Stimulated activated naive B cell treated with anti-CD40 and anti-IgM and Interleukin-4, amounts not matched to agents 10 μg/mL and 1 μg/mL and 100 μg/mL, for 72 hours (primary cell): ENCODE measurements around the gene SLC25A26.
"Not testable (repeated sequence)": the region's sequence is repeated elsewhere in the genome, so short reads cannot be mapped to it uniquely, and the experiment has no call there.

ENCODE experiments used
- ATAC-seq, 2 donors: fragments of 150-1000 bp; cut with Tn5 transposase; replicated peaks; 2 replicates each; pipeline ENCODE4 v1.10.0; 2021; ENCODE audit warnings: moderate library complexity in 1 of 2
- DNase-seq: peaks from one replicate; pipeline ENCODE4 v3.0.0; 2021
- H3K27ac Mint-ChIP-seq: one replicate; pipeline ENCODE4 v1.8.0; 2022; ENCODE audit warnings: mild to moderate bottlenecking, mixed read lengths
- H3K27me3 Mint-ChIP-seq, 2 donors: one replicate each; pipeline ENCODE4 v1.8.0; 2022; ENCODE audit warnings: mixed read lengths in 2 of 2
- H3K36me3 Mint-ChIP-seq, 2 donors: one replicate each; pipeline ENCODE4 v1.8.0; 2022; ENCODE audit warnings: mixed read lengths in 2 of 2, mild to moderate bottlenecking in 1 of 2
- H3K4me1 Mint-ChIP-seq, 2 donors: one replicate each; pipeline ENCODE4 v1.8.0; 2022; ENCODE audit warnings: mixed read lengths in 2 of 2, mild to moderate bottlenecking in 1 of 2
- H3K4me3 Mint-ChIP-seq, 2 donors: one replicate each; pipeline ENCODE4 v1.8.0; 2022; ENCODE audit warnings: mild to moderate bottlenecking in 2 of 2, mixed read lengths in 2 of 2, moderate library complexity in 1 of 2
- H3K9me3 Mint-ChIP-seq, 2 donors: one replicate each; pipeline ENCODE4 v1.8.0; 2022; ENCODE audit warnings: mixed read lengths in 2 of 2, mild to moderate bottlenecking in 1 of 2

The SLC25A26 gene

GRCh38 chr3:66421893-66422292 lies 201.1 kb downstream of the SLC25A26 start:
- H3K36me3 Mint-ChIP-seq = peaks cover 25 to 43% of the 10 kb centered on the region in 2 donors
- peaks cover 26 to 31% of the 10 kb centered on the region in 2 donors for H3K9me3 Mint-ChIP-seq
- not testable (repeated sequence) for H3K4me1 Mint-ChIP-seq, ATAC-seq, H3K27me3 Mint-ChIP-seq, H3K27ac Mint-ChIP-seq, DNase-seq, H3K4me3 Mint-ChIP-seq

GRCh38 chr3:66423791-66424190 lies 203.0 kb downstream of the SLC25A26 start:
- H3K27ac Mint-ChIP-seq = no peak overlapping the region
- DNase-seq (no peak), ATAC-seq (no peak)
- no peaks in the 10 kb centered on the region for H3K27me3 Mint-ChIP-seq
- no peak overlapping the region for H3K4me3 Mint-ChIP-seq
- no peaks in the 10 kb centered on the region for H3K4me1 Mint-ChIP-seq
- H3K36me3 Mint-ChIP-seq = peaks cover 25 to 43% of the 10 kb centered on the region in 2 donors
- H3K9me3 Mint-ChIP-seq = peaks cover 26 to 31% of the 10 kb centered on the region in 2 donors

GRCh38 chr3:66425032-66425431 lies 204.2 kb downstream of the SLC25A26 start:
- Mint-ChIP-seq H3K27ac (no peak overlapping the region), H3K4me3 (no peak overlapping the region), H3K9me3 (peaks cover 23 to 25% of the 10 kb centered on the region in 2 donors), H3K4me1 (no peaks in the 10 kb centered on the region), H3K27me3 (no peaks in the 10 kb centered on the region), H3K36me3 (peaks cover 22 to 34% of the 10 kb centered on the region in 2 donors)
- DNase-seq (no peak), ATAC-seq (no peak)

DNA sequence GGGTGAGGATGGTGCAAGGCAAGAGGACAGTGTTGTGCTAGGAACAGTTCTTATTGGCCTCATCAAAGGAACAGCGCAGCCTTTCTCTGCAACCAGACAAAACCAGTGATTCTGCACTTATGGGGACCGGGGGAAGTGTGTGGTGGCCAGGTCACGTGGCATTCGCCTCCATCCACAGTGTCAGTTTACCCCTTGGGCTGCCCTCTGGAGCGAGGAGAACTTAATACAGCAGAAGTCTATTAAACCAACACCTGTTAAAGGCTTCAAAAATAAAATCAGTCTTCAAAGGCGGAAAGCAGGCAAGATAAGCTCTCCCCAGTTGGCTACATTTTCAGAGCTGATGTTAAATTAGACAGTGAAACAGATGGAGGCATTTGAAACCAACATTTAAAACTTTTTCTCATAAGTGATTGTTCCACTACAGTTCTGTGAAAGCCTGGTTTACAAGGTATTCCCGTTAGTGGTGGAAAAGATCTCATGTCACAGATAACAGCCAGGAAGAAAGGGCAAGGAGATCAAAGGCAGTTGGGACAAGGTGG lies 204.8 kb downstream of the SLC25A26 start:
- no peak overlapping the region for H3K4me3 Mint-ChIP-seq
- H3K36me3 Mint-ChIP-seq = peaks cover 15 to 27% of the 10 kb centered on the region in 2 donors
- H3K27ac Mint-ChIP-seq = no peak overlapping the region
- no peak for ATAC-seq
- no peaks in the 10 kb centered on the region for H3K4me1 Mint-ChIP-seq
- H3K27me3 Mint-ChIP-seq = no peaks in the 10 kb centered on the region
- DNase-seq = no peak
- H3K9me3 Mint-ChIP-seq = peaks cover 17 to 20% of the 10 kb centered on the region in 2 donors

- ATAC-seq (no peak), DNase-seq (no peak)
- H3K27me3 Mint-ChIP-seq = no peaks in the 10 kb centered on the region
- peaks cover 13 to 23% of the 10 kb centered on the region in 2 donors for H3K36me3 Mint-ChIP-seq
- no peak overlapping the region for H3K27ac Mint-ChIP-seq
- no peaks in the 10 kb centered on the region for H3K4me1 Mint-ChIP-seq
- no peak overlapping the region for H3K4me3 Mint-ChIP-seq
- peaks cover 12 to 16% of the 10 kb centered on the region in 2 donors for H3K9me3 Mint-ChIP-seq
Measured at GRCh38 chr3:66426135-66426534, 205.3 kb downstream of the SLC25A26 start.

DNA sequence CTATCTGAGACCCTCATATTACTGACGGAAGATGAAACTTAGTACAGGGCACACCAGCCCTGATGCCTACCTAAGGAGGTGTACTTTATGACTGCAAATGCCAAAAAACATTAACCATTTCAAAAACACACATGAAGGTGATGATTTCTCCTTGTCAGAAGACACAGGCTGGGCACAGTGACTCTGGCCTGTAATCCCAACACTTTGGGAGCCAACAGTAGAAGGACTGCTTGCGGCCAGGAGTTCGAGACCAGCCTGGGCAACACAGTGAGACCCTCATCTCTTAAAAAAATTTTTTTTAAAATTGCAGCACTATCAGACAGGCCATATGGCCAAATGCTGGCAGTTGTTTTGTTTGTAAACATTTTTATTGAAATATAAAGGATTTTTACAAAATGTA lies 206.6 kb downstream of the SLC25A26 start:
- H3K4me1 Mint-ChIP-seq = peaks cover 0 to 2% of the 10 kb centered on the region in 2 donors
- no peak for ATAC-seq
- H3K4me3 Mint-ChIP-seq = no peak overlapping the region
- no peaks in the 10 kb centered on the region for H3K27me3 Mint-ChIP-seq
- no peak overlapping the region for H3K27ac Mint-ChIP-seq
- H3K36me3 Mint-ChIP-seq = peaks cover 7 to 13% of the 10 kb centered on the region in 2 donors
- H3K9me3 Mint-ChIP-seq = peaks cover 4 to 6% of the 10 kb centered on the region in 2 donors
- no peak for DNase-seq

- Mint-ChIP-seq H3K27me3 (no peaks in the 10 kb centered on the region), H3K9me3 (peaks cover 0 to 2% of the 10 kb centered on the region in 2 donors), H3K4me1 (peaks cover 0 to 2% of the 10 kb centered on the region in 2 donors), H3K4me3 (no peak overlapping the region), H3K27ac (no peak overlapping the region), H3K36me3 (peaks cover 3 to 8% of the 10 kb centered on the region in 2 donors)
- no peak for ATAC-seq
- no peak for DNase-seq
Measured at GRCh38 chr3:66427951-66428474, 207.2 kb downstream of the SLC25A26 start.
